Measurements from ENCODE around the gene ZNF709.

The ZNF709 gene

GRCh38 chr19:12484371-12485051, at the start of gene ZNF709:
Gene ZNF709, minus strand, starts transcription at chr19:12484816. Its CDS starts 159 bp downstream, at chr19:12484657.
- H3K4me3 ChIP-seq (ENCODE audit: low read length) = peak within 1 kb of the TSS; percentile 99
- DNase-seq (ENCODE audit: low read depth) = peak; percentile 71
- TF ChIP-seq CTCF (conservative IDR thresholded peaks at IDR 0.05; ENCODE audit: low read length) = no peak

GRCh38 chr19:12527034-12527836, 42.6 kb upstream of the ZNF709 start:
- no peak for TF ChIP-seq CTCF (conservative IDR thresholded peaks at IDR 0.05; ENCODE audit: low read length)
- peak; percentile 26 for DNase-seq (ENCODE audit: low read depth)
- no peak overlapping the region for H3K4me3 ChIP-seq (ENCODE audit: low read length)

GRCh38 chr19:12526542-12526941, 41.9 kb upstream of the ZNF709 start:
- no peak for TF ChIP-seq CTCF (conservative IDR thresholded peaks at IDR 0.05; ENCODE audit: low read length)
- no peak for DNase-seq (ENCODE audit: low read depth)
- H3K4me3 ChIP-seq (ENCODE audit: low read length) = no peak overlapping the region

- no peak for TF ChIP-seq CTCF (conservative IDR thresholded peaks at IDR 0.05; ENCODE audit: low read length)
- no peak overlapping the region for H3K4me3 ChIP-seq (ENCODE audit: low read length)
- no peak for DNase-seq (ENCODE audit: low read depth)
Observed at GRCh38 chr19:12521996-12522395, 37.4 kb upstream of the ZNF709 start.

- TF ChIP-seq CTCF (conservative IDR thresholded peaks at IDR 0.05; ENCODE audit: low read length) = no peak
- H3K4me3 ChIP-seq (ENCODE audit: low read length) = no peak overlapping the region
- no peak for DNase-seq (ENCODE audit: low read depth)
Observed at GRCh38 chr19:12513531-12514061, 29.0 kb upstream of the ZNF709 start.

- no peak for DNase-seq (ENCODE audit: low read depth)
- TF ChIP-seq CTCF (conservative IDR thresholded peaks at IDR 0.05; ENCODE audit: low read length) = no peak
- no peak overlapping the region for H3K4me3 ChIP-seq (ENCODE audit: low read length)
Observed at GRCh38 chr19:12497032-12497431, 12.4 kb upstream of the ZNF709 start.

All from AG10803 (cell line).